ENCODE data around the gene ST6GALNAC5. TPM values are rescaled to one million over a fixed set of nuclear protein-coding genes. Genes with fewer than 3 reads are reported as not detected.
A peak's percentile ranks its signal among the peaks of the same experiment; 100 is the strongest.

ST6GALNAC5 gene
- total RNA-seq, 2 donors from 2014 or later: not detected

- Mint-ChIP-seq H3K27ac (no peak overlapping the region), H3K4me3 (no peak overlapping the region), H3K9me3 (peaks cover 5% of the 10 kb centered on the region), H3K4me1 (peaks cover 12% of the 10 kb centered on the region), H3K36me3 (ENCODE audit: low read depth) (no peaks in the 10 kb centered on the region), H3K27me3 (peaks cover 10% of the 10 kb centered on the region)
- peak; percentile 16 for ATAC-seq (replicated peaks)
Measured at GRCh38 chr1:77044133-77044849, 177.0 kb downstream of the ST6GALNAC5 start.

GRCh38 chr1:77047575-77047974, 180.3 kb downstream of the ST6GALNAC5 start:
- Mint-ChIP-seq H3K27me3 (peaks cover 4% of the 10 kb centered on the region), H3K9me3 (peaks cover 3% of the 10 kb centered on the region), H3K4me3 (peak overlapping the region; percentile 34), H3K27ac (no peak overlapping the region), H3K4me1 (peaks cover 12% of the 10 kb centered on the region), H3K36me3 (ENCODE audit: low read depth) (no peaks in the 10 kb centered on the region)
- ATAC-seq (replicated peaks): no peak

GRCh38 chr1:77047978-77048614, 180.8 kb downstream of the ST6GALNAC5 start:
- H3K4me3 Mint-ChIP-seq: peak overlapping the region; percentile 34
- peaks cover 12% of the 10 kb centered on the region for H3K4me1 Mint-ChIP-seq
- no peaks in the 10 kb centered on the region for H3K36me3 Mint-ChIP-seq (ENCODE audit: low read depth)
- peaks cover 3% of the 10 kb centered on the region for H3K9me3 Mint-ChIP-seq
- no peak overlapping the region for H3K27ac Mint-ChIP-seq
- H3K27me3 Mint-ChIP-seq: peaks cover 4% of the 10 kb centered on the region
- peak; percentile 31 for ATAC-seq (replicated peaks)

GRCh38 chr1:77048615-77049005, 181.3 kb downstream of the ST6GALNAC5 start:
- Mint-ChIP-seq H3K4me3 (no peak overlapping the region), H3K9me3 (peaks cover 3% of the 10 kb centered on the region), H3K27me3 (peaks cover 4% of the 10 kb centered on the region), H3K27ac (no peak overlapping the region), H3K36me3 (ENCODE audit: low read depth) (no peaks in the 10 kb centered on the region), H3K4me1 (peaks cover 12% of the 10 kb centered on the region)
- no peak for ATAC-seq (replicated peaks)

- no peak for ATAC-seq (replicated peaks)
- Mint-ChIP-seq H3K27ac (no peak overlapping the region), H3K4me3 (no peak overlapping the region), H3K4me1 (peaks cover 12% of the 10 kb centered on the region), H3K27me3 (peaks cover 4% of the 10 kb centered on the region), H3K9me3 (peaks cover 3% of the 10 kb centered on the region), H3K36me3 (ENCODE audit: low read depth) (no peaks in the 10 kb centered on the region)
Measured at GRCh38 chr1:77051425-77051824, 184.1 kb downstream of the ST6GALNAC5 start.

GRCh38 chr1:77056525-77056924, 189.2 kb downstream of the ST6GALNAC5 start:
- H3K27ac Mint-ChIP-seq: no peak overlapping the region
- H3K27me3 Mint-ChIP-seq: peaks cover 7% of the 10 kb centered on the region
- no peak for ATAC-seq (replicated peaks)
- H3K36me3 Mint-ChIP-seq (ENCODE audit: low read depth): no peaks in the 10 kb centered on the region
- no peak overlapping the region for H3K4me3 Mint-ChIP-seq
- H3K9me3 Mint-ChIP-seq: peaks cover 3% of the 10 kb centered on the region
- H3K4me1 Mint-ChIP-seq: no peaks in the 10 kb centered on the region

- Mint-ChIP-seq H3K9me3 (no peaks in the 10 kb centered on the region), H3K4me3 (no peak overlapping the region), H3K4me1 (no peaks in the 10 kb centered on the region), H3K27ac (no peak overlapping the region), H3K27me3 (peaks cover 3% of the 10 kb centered on the region), H3K36me3 (ENCODE audit: low read depth) (no peaks in the 10 kb centered on the region)
- no peak for ATAC-seq (replicated peaks)
Measured at GRCh38 chr1:77057994-77058585, 190.8 kb downstream of the ST6GALNAC5 start.

- ATAC-seq (replicated peaks): no peak
- Mint-ChIP-seq H3K4me3 (no peak overlapping the region), H3K27me3 (peaks cover 7% of the 10 kb centered on the region), H3K36me3 (ENCODE audit: low read depth) (no peaks in the 10 kb centered on the region), H3K27ac (no peak overlapping the region), H3K9me3 (no peaks in the 10 kb centered on the region), H3K4me1 (no peaks in the 10 kb centered on the region)
Measured at GRCh38 chr1:77060000-77060399, 192.7 kb downstream of the ST6GALNAC5 start.

GRCh38 chr1:77061162-77061561, 193.9 kb downstream of the ST6GALNAC5 start:
- Mint-ChIP-seq H3K36me3 (ENCODE audit: low read depth) (no peaks in the 10 kb centered on the region), H3K27ac (no peak overlapping the region)
- no peak for ATAC-seq (replicated peaks)

GRCh38 chr1:77063118-77063517, 195.8 kb downstream of the ST6GALNAC5 start:
- peaks cover 7% of the 10 kb centered on the region for H3K27me3 Mint-ChIP-seq
- H3K36me3 Mint-ChIP-seq (ENCODE audit: low read depth): no peaks in the 10 kb centered on the region
- H3K4me3 Mint-ChIP-seq: no peak overlapping the region
- H3K4me1 Mint-ChIP-seq: no peaks in the 10 kb centered on the region
- no peak overlapping the region for H3K27ac Mint-ChIP-seq
- no peak for ATAC-seq (replicated peaks)
- H3K9me3 Mint-ChIP-seq: no peaks in the 10 kb centered on the region

More at GRCh38 chr1:77061162-77061561, 193.9 kb downstream of the ST6GALNAC5 start:
- Mint-ChIP-seq H3K9me3 (no peaks in the 10 kb centered on the region), H3K27me3 (peaks cover 7% of the 10 kb centered on the region), H3K4me3 (no peak overlapping the region), H3K4me1 (no peaks in the 10 kb centered on the region)

- no peak for ATAC-seq (replicated peaks)
- no peaks in the 10 kb centered on the region for H3K36me3 Mint-ChIP-seq (ENCODE audit: low read depth)
- no peaks in the 10 kb centered on the region for H3K9me3 Mint-ChIP-seq
- peaks cover 7% of the 10 kb centered on the region for H3K27me3 Mint-ChIP-seq
- no peaks in the 10 kb centered on the region for H3K4me1 Mint-ChIP-seq
- H3K27ac Mint-ChIP-seq: no peak overlapping the region
- no peak overlapping the region for H3K4me3 Mint-ChIP-seq
Measured at GRCh38 chr1:77064246-77064645, 197.0 kb downstream of the ST6GALNAC5 start.

- Mint-ChIP-seq H3K4me3 (no peak overlapping the region), H3K36me3 (ENCODE audit: low read depth) (no peaks in the 10 kb centered on the region), H3K27ac (no peak overlapping the region), H3K4me1 (no peaks in the 10 kb centered on the region), H3K27me3 (peaks cover 4% of the 10 kb centered on the region), H3K9me3 (no peaks in the 10 kb centered on the region)
- ATAC-seq (replicated peaks): no peak
Measured at GRCh38 chr1:77065693-77066342, 198.5 kb downstream of the ST6GALNAC5 start.

- no peak overlapping the region for H3K27ac Mint-ChIP-seq
- H3K4me1 Mint-ChIP-seq: no peaks in the 10 kb centered on the region
- no peaks in the 10 kb centered on the region for H3K36me3 Mint-ChIP-seq (ENCODE audit: low read depth)
- H3K27me3 Mint-ChIP-seq: peaks cover 4% of the 10 kb centered on the region
- no peak for ATAC-seq (replicated peaks)
- no peaks in the 10 kb centered on the region for H3K9me3 Mint-ChIP-seq
- H3K4me3 Mint-ChIP-seq: no peak overlapping the region
Measured at GRCh38 chr1:77068013-77068412, 200.7 kb downstream of the ST6GALNAC5 start.

GRCh38 chr1:77076759-77077158, 209.5 kb downstream of the ST6GALNAC5 start:
- no peak for ATAC-seq (replicated peaks)
- Mint-ChIP-seq H3K27ac (no peak overlapping the region), H3K4me1 (no peaks in the 10 kb centered on the region), H3K36me3 (ENCODE audit: low read depth) (no peaks in the 10 kb centered on the region), H3K9me3 (no peaks in the 10 kb centered on the region), H3K27me3 (peaks cover 3% of the 10 kb centered on the region), H3K4me3 (no peak overlapping the region)

Data from activated T-helper 17 cell treated with anti-CD3 and anti-CD28 coated beads, Interleukin-2, amount 50 U/mL, for 72 hours (primary cell).